H1 (cell line): ENCODE data around the gene RFK.

Experiments used
- BCL11A ChIP-seq, 2 experiments: IDR thresholded peaks; one replicate each; pipeline ENCODE4 v1.6.1; 2011; ENCODE audit warnings: low read depth in 2 of 2, low read length in 2 of 2, mild to moderate bottlenecking in 2 of 2
- HDAC2 ChIP-seq, 2 experiments: fragments of 300-600 bp in 1 of 2; sonication (generic) in 1 of 2; IDR thresholded peaks; 2 replicates each; pipeline ENCODE4 v1.6.1; 2011 to 2012; ENCODE audit warnings: low read depth in 2 of 2, low read length in 2 of 2, mild to moderate bottlenecking in 2 of 2, moderate library complexity in 2 of 2, borderline replicate concordance in 1 of 2, inconsistent platforms in 1 of 2
- POLR2A ChIP-seq, 2 experiments: IDR thresholded peaks; 1 replicate in 1 of 2; 2 replicates in 1 of 2; pipeline ENCODE4 v1.6.1; 2011; ENCODE audit warnings: low read depth in 2 of 2, low read length in 2 of 2, mild to moderate bottlenecking in 2 of 2; ENCODE audit errors: control extremely low read depth in 1 of 2
- POLR2AphosphoS5 ChIP-seq: IDR thresholded peaks from 2 replicates; pipeline ENCODE4 v1.6.1; 2011; ENCODE audit warnings: low read depth, low read length
- RFX5 ChIP-seq: IDR thresholded peaks from 2 replicates; pipeline ENCODE4 v1.6.1; 2011; ENCODE audit warnings: low read depth, low read length, improper control_type of control experiment, borderline replicate concordance
- TF ChIP-seq, protein P1 (sequence below): IDR thresholded peaks from 2 replicates; pipeline ENCODE4 v1.6.1; 2012; ENCODE audit warnings: low read length, inconsistent platforms
- TF ChIP-seq, protein P2 (sequence below), 3 experiments: IDR thresholded peaks; 1 replicate in 2 of 3; 2 replicates in 1 of 3; pipeline versions ENCODE4 v1.5.1 to v1.6.1; 2011; ENCODE audit warnings: low read length in 3 of 3, mild to moderate bottlenecking in 3 of 3, inconsistent platforms in 2 of 3, low read depth in 1 of 3, moderate library complexity in 1 of 3; ENCODE audit not compliant: insufficient read depth in 1 of 3; ENCODE audit errors: control extremely low read depth in 1 of 3
- TF ChIP-seq, protein P3 (sequence below): fragments of 300-600 bp; sonication (generic); IDR thresholded peaks from 2 replicates; pipeline ENCODE4 v1.7.1; 2012; ENCODE audit warnings: low read length, moderate library complexity, mild to moderate bottlenecking, inconsistent platforms; ENCODE audit not compliant: insufficient replicate concordance

DNA sequence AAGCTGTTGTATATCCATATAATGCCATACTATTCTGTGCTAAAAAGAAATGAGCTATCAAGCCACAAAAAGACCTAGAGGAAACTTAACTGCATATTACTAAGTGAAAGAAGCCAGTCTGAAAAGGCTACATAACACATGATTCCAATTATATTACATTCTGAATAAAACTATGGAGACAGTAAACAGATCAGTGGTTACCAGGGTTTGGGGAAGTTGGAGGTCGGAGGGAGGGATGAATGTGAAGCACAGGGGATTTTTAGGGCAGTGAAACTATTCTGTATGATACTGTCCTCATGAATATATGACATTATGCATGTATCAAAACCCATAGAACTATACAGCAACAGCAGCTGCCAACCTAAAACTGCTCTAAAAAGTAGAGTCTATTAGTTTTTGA is 5.6 kb upstream of the RFK start:
- TF ChIP-seq RFX5 (no peak), POLR2AphosphoS5 (no peak), POLR2A (IDR thresholded peaks at IDR 0.05; ENCODE audit: control extremely low read depth in 1 of 2, low read depth in 2 of 2, low read length in 2 of 2) (no peak), BCL11A (IDR thresholded peaks at IDR 0.05; ENCODE audit: low read depth in 2 of 2, low read length in 2 of 2) (no peak), HDAC2 (IDR thresholded peaks at IDR 0.05; ENCODE audit: borderline replicate concordance in 1 of 2, low read depth in 2 of 2, low read length in 2 of 2) (no peak)
- TF ChIP-seq, protein P1, sequence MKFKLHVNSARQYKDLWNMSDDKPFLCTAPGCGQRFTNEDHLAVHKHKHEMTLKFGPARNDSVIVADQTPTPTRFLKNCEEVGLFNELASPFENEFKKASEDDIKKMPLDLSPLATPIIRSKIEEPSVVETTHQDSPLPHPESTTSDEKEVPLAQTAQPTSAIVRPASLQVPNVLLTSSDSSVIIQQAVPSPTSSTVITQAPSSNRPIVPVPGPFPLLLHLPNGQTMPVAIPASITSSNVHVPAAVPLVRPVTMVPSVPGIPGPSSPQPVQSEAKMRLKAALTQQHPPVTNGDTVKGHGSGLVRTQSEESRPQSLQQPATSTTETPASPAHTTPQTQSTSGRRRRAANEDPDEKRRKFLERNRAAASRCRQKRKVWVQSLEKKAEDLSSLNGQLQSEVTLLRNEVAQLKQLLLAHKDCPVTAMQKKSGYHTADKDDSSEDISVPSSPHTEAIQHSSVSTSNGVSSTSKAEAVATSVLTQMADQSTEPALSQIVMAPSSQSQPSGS = no peak
- TF ChIP-seq, protein P2, sequence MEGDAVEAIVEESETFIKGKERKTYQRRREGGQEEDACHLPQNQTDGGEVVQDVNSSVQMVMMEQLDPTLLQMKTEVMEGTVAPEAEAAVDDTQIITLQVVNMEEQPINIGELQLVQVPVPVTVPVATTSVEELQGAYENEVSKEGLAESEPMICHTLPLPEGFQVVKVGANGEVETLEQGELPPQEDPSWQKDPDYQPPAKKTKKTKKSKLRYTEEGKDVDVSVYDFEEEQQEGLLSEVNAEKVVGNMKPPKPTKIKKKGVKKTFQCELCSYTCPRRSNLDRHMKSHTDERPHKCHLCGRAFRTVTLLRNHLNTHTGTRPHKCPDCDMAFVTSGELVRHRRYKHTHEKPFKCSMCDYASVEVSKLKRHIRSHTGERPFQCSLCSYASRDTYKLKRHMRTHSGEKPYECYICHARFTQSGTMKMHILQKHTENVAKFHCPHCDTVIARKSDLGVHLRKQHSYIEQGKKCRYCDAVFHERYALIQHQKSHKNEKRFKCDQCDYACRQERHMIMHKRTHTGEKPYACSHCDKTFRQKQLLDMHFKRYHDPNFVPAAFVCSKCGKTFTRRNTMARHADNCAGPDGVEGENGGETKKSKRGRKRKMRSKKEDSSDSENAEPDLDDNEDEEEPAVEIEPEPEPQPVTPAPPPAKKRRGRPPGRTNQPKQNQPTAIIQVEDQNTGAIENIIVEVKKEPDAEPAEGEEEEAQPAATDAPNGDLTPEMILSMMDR (IDR thresholded peaks at IDR 0.05; ENCODE audit: control extremely low read depth in 1 of 3, insufficient read depth in 1 of 3, low read depth in 1 of 3, low read length in 3 of 3) = no peak
- TF ChIP-seq, protein P3, sequence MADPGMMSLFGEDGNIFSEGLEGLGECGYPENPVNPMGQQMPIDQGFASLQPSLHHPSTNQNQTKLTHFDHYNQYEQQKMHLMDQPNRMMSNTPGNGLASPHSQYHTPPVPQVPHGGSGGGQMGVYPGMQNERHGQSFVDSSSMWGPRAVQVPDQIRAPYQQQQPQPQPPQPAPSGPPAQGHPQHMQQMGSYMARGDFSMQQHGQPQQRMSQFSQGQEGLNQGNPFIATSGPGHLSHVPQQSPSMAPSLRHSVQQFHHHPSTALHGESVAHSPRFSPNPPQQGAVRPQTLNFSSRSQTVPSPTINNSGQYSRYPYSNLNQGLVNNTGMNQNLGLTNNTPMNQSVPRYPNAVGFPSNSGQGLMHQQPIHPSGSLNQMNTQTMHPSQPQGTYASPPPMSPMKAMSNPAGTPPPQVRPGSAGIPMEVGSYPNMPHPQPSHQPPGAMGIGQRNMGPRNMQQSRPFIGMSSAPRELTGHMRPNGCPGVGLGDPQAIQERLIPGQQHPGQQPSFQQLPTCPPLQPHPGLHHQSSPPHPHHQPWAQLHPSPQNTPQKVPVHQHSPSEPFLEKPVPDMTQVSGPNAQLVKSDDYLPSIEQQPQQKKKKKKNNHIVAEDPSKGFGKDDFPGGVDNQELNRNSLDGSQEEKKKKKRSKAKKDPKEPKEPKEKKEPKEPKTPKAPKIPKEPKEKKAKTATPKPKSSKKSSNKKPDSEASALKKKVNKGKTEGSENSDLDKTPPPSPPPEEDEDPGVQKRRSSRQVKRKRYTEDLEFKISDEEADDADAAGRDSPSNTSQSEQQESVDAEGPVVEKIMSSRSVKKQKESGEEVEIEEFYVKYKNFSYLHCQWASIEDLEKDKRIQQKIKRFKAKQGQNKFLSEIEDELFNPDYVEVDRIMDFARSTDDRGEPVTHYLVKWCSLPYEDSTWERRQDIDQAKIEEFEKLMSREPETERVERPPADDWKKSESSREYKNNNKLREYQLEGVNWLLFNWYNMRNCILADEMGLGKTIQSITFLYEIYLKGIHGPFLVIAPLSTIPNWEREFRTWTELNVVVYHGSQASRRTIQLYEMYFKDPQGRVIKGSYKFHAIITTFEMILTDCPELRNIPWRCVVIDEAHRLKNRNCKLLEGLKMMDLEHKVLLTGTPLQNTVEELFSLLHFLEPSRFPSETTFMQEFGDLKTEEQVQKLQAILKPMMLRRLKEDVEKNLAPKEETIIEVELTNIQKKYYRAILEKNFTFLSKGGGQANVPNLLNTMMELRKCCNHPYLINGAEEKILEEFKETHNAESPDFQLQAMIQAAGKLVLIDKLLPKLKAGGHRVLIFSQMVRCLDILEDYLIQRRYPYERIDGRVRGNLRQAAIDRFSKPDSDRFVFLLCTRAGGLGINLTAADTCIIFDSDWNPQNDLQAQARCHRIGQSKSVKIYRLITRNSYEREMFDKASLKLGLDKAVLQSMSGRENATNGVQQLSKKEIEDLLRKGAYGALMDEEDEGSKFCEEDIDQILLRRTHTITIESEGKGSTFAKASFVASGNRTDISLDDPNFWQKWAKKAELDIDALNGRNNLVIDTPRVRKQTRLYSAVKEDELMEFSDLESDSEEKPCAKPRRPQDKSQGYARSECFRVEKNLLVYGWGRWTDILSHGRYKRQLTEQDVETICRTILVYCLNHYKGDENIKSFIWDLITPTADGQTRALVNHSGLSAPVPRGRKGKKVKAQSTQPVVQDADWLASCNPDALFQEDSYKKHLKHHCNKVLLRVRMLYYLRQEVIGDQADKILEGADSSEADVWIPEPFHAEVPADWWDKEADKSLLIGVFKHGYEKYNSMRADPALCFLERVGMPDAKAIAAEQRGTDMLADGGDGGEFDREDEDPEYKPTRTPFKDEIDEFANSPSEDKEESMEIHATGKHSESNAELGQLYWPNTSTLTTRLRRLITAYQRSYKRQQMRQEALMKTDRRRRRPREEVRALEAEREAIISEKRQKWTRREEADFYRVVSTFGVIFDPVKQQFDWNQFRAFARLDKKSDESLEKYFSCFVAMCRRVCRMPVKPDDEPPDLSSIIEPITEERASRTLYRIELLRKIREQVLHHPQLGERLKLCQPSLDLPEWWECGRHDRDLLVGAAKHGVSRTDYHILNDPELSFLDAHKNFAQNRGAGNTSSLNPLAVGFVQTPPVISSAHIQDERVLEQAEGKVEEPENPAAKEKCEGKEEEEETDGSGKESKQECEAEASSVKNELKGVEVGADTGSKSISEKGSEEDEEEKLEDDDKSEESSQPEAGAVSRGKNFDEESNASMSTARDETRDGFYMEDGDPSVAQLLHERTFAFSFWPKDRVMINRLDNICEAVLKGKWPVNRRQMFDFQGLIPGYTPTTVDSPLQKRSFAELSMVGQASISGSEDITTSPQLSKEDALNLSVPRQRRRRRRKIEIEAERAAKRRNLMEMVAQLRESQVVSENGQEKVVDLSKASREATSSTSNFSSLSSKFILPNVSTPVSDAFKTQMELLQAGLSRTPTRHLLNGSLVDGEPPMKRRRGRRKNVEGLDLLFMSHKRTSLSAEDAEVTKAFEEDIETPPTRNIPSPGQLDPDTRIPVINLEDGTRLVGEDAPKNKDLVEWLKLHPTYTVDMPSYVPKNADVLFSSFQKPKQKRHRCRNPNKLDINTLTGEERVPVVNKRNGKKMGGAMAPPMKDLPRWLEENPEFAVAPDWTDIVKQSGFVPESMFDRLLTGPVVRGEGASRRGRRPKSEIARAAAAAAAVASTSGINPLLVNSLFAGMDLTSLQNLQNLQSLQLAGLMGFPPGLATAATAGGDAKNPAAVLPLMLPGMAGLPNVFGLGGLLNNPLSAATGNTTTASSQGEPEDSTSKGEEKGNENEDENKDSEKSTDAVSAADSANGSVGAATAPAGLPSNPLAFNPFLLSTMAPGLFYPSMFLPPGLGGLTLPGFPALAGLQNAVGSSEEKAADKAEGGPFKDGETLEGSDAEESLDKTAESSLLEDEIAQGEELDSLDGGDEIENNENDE = no peak
